Subcutaneous abdominal adipose tissue (tissue), 5 donors: ENCODE results near the gene LCMT2.

Source experiments
- H3K27ac ChIP-seq: one replicate; pipeline ENCODE4 v1.7.0; 2013; ENCODE audit warnings: low read depth, mild to moderate bottlenecking, inconsistent platforms, low read length, moderate library complexity
- H3K27me3 ChIP-seq, 5 donors: one replicate each; pipeline ENCODE4 v1.7.0; 2013; ENCODE audit warnings: low read length in 5 of 5, inconsistent platforms in 1 of 5; ENCODE audit not compliant: control insufficient read depth in 5 of 5, insufficient read depth in 4 of 5
- H3K36me3 ChIP-seq, 5 donors: one replicate each; pipeline ENCODE4 v1.7.0; 2013; ENCODE audit warnings: low read length in 5 of 5; ENCODE audit not compliant: control insufficient read depth in 5 of 5, insufficient read depth in 5 of 5
- H3K4me1 ChIP-seq, 5 donors: one replicate each; pipeline ENCODE4 v1.7.0; 2013; ENCODE audit warnings: low read length in 5 of 5, mild to moderate bottlenecking in 3 of 5, moderate library complexity in 1 of 5; ENCODE audit not compliant: control insufficient read depth in 5 of 5, insufficient read depth in 5 of 5
- H3K4me3 ChIP-seq, 5 donors: one replicate each; pipeline ENCODE4 v1.7.0; 2013; ENCODE audit warnings: low read length in 5 of 5, low read depth in 1 of 5
- H3K9ac ChIP-seq, 5 donors: one replicate each; pipeline ENCODE4 v1.7.0; 2013; ENCODE audit warnings: low read length in 5 of 5, mild to moderate bottlenecking in 4 of 5, moderate library complexity in 3 of 5
- H3K9me3 ChIP-seq, 5 donors: one replicate each; pipeline ENCODE4 v1.7.0; 2013; ENCODE audit warnings: low read length in 5 of 5; ENCODE audit not compliant: control insufficient read depth in 5 of 5
- donor health status: healthy.
- donor health status: healthy.
- donor health status: healthy.
- donor health status: healthy.
- donor health status: healthy.

LCMT2 gene

DNA sequence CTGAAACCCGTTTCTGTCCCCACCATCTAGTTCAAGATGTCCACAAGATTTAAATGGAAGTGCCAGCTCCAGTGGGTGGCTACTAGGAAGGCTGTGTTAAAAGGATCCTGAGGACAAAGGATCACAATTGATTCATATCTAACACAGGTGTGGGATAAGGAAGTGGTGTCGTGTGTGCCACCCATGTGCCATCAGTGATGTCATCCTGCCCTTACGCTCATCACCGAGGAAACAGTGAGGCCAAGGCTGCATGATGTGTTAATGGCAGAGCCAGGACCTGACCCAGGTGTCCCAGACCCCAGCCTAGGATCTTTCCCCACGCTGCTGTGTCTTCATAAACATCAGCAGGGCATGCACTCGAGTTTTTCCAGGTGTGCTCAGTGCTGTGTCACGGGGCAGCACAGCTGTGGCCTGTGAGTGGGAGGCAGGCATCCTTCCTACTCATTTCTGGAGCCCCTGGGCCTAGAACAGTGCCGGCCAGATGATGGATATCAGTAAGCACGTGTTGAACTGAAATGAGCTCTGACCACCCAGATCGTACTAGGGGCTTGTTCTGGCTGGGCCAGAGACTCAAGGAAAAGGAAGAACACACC, 53.0 kb downstream of the LCMT2 start:
- peaks cover 0 to 5% (median 0%) of the 10 kb centered on the region in 5 donors for H3K4me1 ChIP-seq
- H3K9me3 ChIP-seq = no peaks in the 10 kb centered on the region
- H3K27ac ChIP-seq = no peak overlapping the region

DNA sequence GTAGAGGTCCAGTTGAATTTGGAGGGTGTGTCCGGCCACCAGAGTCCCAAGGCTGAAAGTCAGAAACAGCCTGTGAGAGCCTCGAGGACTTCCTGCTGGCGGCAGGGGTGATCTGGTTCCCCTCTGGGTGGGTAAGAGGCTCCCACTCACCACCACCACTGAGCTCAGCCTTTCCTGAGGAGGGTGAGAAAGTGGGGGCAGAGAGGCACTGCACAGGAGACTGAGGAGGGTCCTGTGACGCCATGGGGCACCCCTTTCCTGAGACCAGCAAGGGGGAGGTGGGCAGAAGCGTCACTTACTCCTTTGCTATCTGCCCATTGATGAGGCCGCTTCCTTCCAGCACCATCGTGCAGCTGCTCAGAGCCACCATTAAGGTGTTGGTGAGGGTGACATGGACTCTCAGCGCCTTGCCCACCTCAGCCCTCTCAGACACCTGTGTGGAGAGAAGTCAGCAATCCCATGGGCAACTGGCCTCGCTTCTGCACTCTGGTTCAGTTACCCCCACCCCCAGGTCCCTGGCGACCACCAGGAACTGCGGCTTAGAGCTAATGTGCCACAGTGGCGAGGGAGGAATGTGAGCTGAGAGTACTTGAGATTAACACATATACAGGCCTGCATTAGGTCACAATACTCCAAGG, 53.7 kb downstream of the LCMT2 start:
- Histone ChIP-seq H3K4me3 (no peak overlapping the region), H3K9me3 (no peaks in the 10 kb centered on the region), H3K4me1 (peaks cover 0 to 5% (median 0%) of the 10 kb centered on the region in 5 donors), H3K9ac (no peak overlapping the region), H3K36me3 (no peaks in the 10 kb centered on the region), H3K27me3 (peaks cover 3 to 12% (median 7%) of the 10 kb centered on the region in 5 donors), H3K27ac (no peak overlapping the region)

More for the DNA sequence above, 53.0 kb downstream of the LCMT2 start:
- H3K9ac ChIP-seq = no peak overlapping the region
- H3K4me3 ChIP-seq = no peak overlapping the region
- peaks cover 3 to 12% (median 10%) of the 10 kb centered on the region in 5 donors for H3K27me3 ChIP-seq
- no peaks in the 10 kb centered on the region for H3K36me3 ChIP-seq

DNA sequence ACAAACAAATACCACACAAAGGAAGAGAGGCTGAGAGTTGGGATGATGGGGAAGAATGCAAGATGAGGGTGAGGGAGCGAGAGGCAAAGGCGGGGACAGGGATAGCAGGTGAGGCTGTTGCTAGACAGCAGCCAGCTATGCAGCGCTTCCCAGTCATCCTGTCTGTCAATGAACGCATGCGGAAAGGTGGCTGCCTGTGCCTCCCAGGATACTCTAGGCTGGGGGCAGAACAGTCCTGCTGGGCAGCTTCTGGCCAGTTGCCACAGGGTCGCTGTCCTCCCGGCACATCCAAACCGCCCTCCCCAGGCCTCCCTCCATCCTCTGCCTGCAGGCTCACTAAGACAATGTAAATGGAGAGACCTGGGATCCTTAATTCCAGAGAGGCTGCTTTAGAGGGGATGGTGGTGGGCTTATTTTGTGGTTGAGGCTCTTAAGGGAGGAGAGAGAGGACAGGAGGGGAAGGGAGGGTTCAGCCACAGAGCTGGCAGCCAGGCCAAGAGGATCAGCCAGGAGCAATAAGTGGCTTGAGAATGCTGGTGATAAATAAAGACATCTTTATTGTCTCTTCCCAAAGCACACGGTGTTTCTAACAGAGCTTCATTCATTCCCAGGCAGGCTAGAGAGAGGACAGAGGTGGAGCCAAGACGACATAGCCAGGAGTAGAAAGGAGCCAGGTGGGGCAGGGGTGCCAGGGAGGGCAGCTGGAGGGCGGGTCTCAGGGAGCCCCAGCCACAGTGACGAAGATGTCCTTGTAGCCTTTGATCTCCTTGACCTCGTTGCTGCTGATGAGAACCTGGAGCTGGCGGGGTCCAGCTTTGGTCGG, 54.4 kb downstream of the LCMT2 start:
- Histone ChIP-seq H3K36me3 (no peaks in the 10 kb centered on the region), H3K27me3 (peaks cover 3 to 12% (median 7%) of the 10 kb centered on the region in 5 donors)

DNA sequence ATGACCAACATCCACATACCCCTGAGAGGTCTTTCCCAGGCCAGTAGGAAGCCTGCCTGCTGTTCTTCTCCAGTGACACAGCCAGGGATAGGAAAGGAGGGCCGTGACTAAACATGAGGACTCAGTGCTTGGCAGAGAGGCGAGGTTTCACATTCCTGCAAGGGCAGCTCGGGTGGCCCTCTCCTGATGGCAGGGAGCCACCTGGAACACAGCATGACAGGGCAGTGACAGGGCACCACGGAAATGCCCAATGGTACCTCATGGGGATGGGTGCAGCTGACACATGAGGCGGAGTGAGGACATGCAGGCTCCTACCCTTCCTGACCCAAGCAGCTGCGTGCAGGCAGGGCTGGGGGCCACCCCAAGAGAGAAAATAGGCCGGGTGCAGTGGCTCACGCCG, 56.2 kb downstream of the LCMT2 start:
- H3K27me3 ChIP-seq = peaks cover 0 to 19% (median 9%) of the 10 kb centered on the region in 5 donors
- H3K36me3 ChIP-seq = no peaks in the 10 kb centered on the region
- H3K9me3 ChIP-seq = no peaks in the 10 kb centered on the region
- H3K27ac ChIP-seq = no peak overlapping the region
- H3K4me1 ChIP-seq = peaks cover 0 to 5% (median 0%) of the 10 kb centered on the region in 5 donors
- peak overlapping the region in 1 of 5 donors; percentile 24 for H3K9ac ChIP-seq
- no peak overlapping the region for H3K4me3 ChIP-seq

More for the DNA sequence above, 54.4 kb downstream of the LCMT2 start:
- Histone ChIP-seq H3K27ac (no peak overlapping the region), H3K9me3 (no peaks in the 10 kb centered on the region), H3K4me1 (peaks cover 0 to 5% (median 0%) of the 10 kb centered on the region in 5 donors), H3K9ac (no peak overlapping the region), H3K4me3 (no peak overlapping the region)
